Ascending aorta (tissue), 2 donors: ENCODE results near the gene SIAH2. TPM values are rescaled to one million over a fixed set of nuclear protein-coding genes. Genes with fewer than 3 reads are reported as not detected.

ENCODE experiments used
- DNase-seq, 2 donors: peaks; one replicate each; pipeline ENCODE4 v3.0.0-alpha.2; 2019; ENCODE audit warnings: low spot score in 2 of 2
- H3K27ac ChIP-seq, 2 donors: fragments of 200-600 bp; sonication (generic); one replicate each; pipeline ENCODE4 v1.5.1; 2016 to 2017; ENCODE audit warnings: mild to moderate bottlenecking in 1 of 2
- H3K27me3 ChIP-seq: fragments of 200-600 bp; sonication (generic); one replicate; pipeline ENCODE4 v1.5.1; 2017
- H3K36me3 ChIP-seq, 2 donors: fragments of 200-600 bp; sonication (generic); one replicate each; pipeline ENCODE4 v1.5.1; 2016
- H3K4me1 ChIP-seq, 2 donors: fragments of 200-600 bp; sonication (generic); one replicate each; pipeline ENCODE4 v1.5.1; 2016 to 2017; ENCODE audit warnings: mild to moderate bottlenecking in 1 of 2
- H3K4me3 ChIP-seq, 2 donors: fragments of 200-600 bp; sonication (generic); one replicate each; pipeline ENCODE4 v1.5.1; 2016 to 2017; ENCODE audit warnings: mild to moderate bottlenecking in 1 of 2
- H3K9me3 ChIP-seq, 2 donors: fragments of 200-600 bp; sonication (generic); one replicate each; pipeline ENCODE4 v1.5.1; 2016
- CTCF ChIP-seq, 3 experiments: fragments of 200-600 bp in 2 of 3; fragments of 450-650 bp in 1 of 3; sonication (generic) in 2 of 3; IDR thresholded peaks; one replicate each; pipeline ENCODE4 v1.5.1; 2016 to 2019; ENCODE audit warnings: antibody characterized with exemption in 3 of 3, mild to moderate bottlenecking in 1 of 3, moderate library complexity in 1 of 3
- intact Hi-C: fragments of 100-400 bp; cut with DNase I; formaldehyde crosslinking; loops from one replicate; pipeline ENCODE4 v1.15.1; 2023
- total RNA-seq: library from RNA; depleted of rRNA; stranded (reverse); fragments of >200 nt; gene quantifications from one replicate; pipeline ENCODE4 v1.1.0, GENCODE V29; 2016

SIAH2 gene
- total RNA-seq, 1 donor from 2014 or later, result 50.9 TPM

- Histone ChIP-seq H3K4me1 (peaks cover 2 to 30% of the 10 kb centered on the region in 2 donors), H3K27me3 (no peaks in the 10 kb centered on the region), H3K9me3 (no peaks in the 10 kb centered on the region), H3K27ac (no peak overlapping the region), H3K36me3 (no peaks in the 10 kb centered on the region), H3K4me3 (no peak overlapping the region)
- no peak for TF ChIP-seq CTCF (IDR thresholded peaks at IDR 0.05)
- intact Hi-C loops, result no loop called here
- no peak for DNase-seq
Observed at GRCh38 chr3:150747886-150748683, 14.9 kb downstream of the SIAH2 start.

- TF ChIP-seq CTCF (IDR thresholded peaks at IDR 0.05), result no peak
- Histone ChIP-seq H3K4me3 (no peak overlapping the region), H3K4me1 (peaks cover 2 to 30% of the 10 kb centered on the region in 2 donors), H3K36me3 (peaks cover 3 to 5% of the 10 kb centered on the region in 2 donors), H3K9me3 (no peaks in the 10 kb centered on the region), H3K27ac (peak overlapping the region in 1 of 2 donors; percentile 16), H3K27me3 (no peaks in the 10 kb centered on the region)
- no peak for DNase-seq
- intact Hi-C loops, result no loop called here
Observed at GRCh38 chr3:150746791-150747590, 16.0 kb downstream of the SIAH2 start.

- Histone ChIP-seq H3K27me3 (no peaks in the 10 kb centered on the region), H3K27ac (no peak overlapping the region), H3K4me3 (no peak overlapping the region), H3K9me3 (no peaks in the 10 kb centered on the region), H3K4me1 (peaks cover 2 to 30% of the 10 kb centered on the region in 2 donors), H3K36me3 (peaks cover 5 to 17% of the 10 kb centered on the region in 2 donors)
- no peak for DNase-seq
- intact Hi-C loops, result no loop called here
- TF ChIP-seq CTCF (IDR thresholded peaks at IDR 0.05), result no peak
Observed at GRCh38 chr3:150745832-150746231, 17.1 kb downstream of the SIAH2 start.

GRCh38 chr3:150744919-150745211 lies 18.1 kb downstream of the SIAH2 start:
- no peak for DNase-seq
- H3K27ac ChIP-seq, result peak overlapping the region in 1 of 2 donors; percentile 32
- no peak for TF ChIP-seq CTCF (IDR thresholded peaks at IDR 0.05)

GRCh38 chr3:150744041-150744918 lies 18.7 kb downstream of the SIAH2 start:
- Histone ChIP-seq H3K4me1 (peaks cover 2 to 30% of the 10 kb centered on the region in 2 donors), H3K27ac (peak overlapping the region in 1 of 2 donors; percentile 32), H3K9me3 (no peaks in the 10 kb centered on the region), H3K36me3 (peaks cover 5 to 19% of the 10 kb centered on the region in 2 donors), H3K4me3 (no peak overlapping the region), H3K27me3 (no peaks in the 10 kb centered on the region)
- intact Hi-C loops, result no loop called here
- no peak for TF ChIP-seq CTCF (IDR thresholded peaks at IDR 0.05)
- no peak for DNase-seq

More at GRCh38 chr3:150744919-150745211, 18.1 kb downstream of the SIAH2 start:
- H3K27me3 ChIP-seq, result no peaks in the 10 kb centered on the region
- no peak overlapping the region for H3K4me3 ChIP-seq
- intact Hi-C loops, result no loop called here
- H3K36me3 ChIP-seq, result peaks cover 5 to 19% of the 10 kb centered on the region in 2 donors
- no peaks in the 10 kb centered on the region for H3K9me3 ChIP-seq
- H3K4me1 ChIP-seq, result peaks cover 2 to 30% of the 10 kb centered on the region in 2 donors
